ENCODE results near the gene FRMD4B. TPM values are rescaled to one million over a fixed set of nuclear protein-coding genes. Genes with fewer than 3 reads are reported as not detected.

FRMD4B gene
- total RNA-seq, 4 donors from 2014 or later: 15.5 to 36.7 (median 26.0) TPM

DNA sequence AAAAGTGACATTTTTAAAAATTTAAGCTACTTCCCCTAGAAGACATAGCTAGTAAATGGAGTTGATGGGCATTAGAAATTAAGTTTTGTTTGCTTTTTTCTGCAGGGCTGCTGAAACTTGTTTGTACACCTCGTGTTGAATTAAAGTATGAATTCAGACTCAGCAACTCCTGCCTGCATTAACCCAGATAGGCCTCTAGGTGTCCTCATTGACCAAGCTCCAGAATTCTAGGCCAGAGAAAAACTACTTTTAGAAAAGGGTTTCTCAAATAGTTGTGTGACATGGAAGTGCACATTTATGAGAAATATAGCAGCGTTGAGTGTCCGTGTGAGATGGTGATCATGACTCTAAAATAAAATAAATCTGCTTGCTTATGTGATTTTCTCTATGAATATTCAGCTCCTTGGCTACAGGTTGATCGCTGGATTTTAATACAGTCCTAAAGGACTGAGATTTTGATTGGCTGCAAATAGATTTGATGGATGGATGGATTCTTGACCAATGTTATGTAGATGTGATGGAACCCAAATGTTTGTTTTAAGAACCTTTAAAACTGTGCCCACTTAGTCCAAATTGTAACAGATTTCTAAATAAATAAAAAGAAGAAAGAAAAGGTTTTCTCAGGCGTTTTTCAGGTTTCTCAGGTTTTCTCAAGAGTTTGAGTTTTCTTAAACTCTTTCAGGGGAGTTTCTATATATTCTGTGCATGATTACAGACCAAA, 224.1 kb downstream of the FRMD4B start:
- DNase-seq: no peak
- in situ Hi-C loops (cut with MboI; ENCODE audit: low pct_ligation_motif_present in 1 of 4, low pct_unique_long_range_greater_than_20kb in 1 of 4, low sequenced_read_pairs in 3 of 4): loop anchor here (5.0 to 25.0 kb wide), 6 partner anchors 141 to 776 kb away; no protein-coding TSS in a partner anchor
- 37 to 39% methylated on average over 5 of the region's 5 CpGs for WGBS, 2 donors (ENCODE audit: low coverage in 1 of 2)

DNA sequence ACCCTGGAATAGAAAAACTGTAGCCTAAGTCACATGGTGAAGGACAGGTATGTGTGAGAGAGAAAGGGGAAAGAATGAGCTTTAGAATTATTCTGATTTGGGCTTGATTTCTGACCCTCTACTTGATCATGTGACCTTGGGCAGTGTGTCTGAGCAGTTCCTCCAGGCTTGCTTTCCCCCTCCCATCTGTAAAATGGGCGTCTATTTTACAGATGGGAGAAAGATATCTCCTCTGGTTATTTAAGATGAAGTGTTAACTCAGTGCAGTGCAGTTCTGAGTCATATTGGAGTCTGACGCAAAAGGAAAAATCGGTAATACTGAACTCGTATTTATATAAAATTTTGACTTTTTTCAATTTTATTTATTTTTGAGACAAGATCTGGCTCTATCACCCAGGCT, 225.4 kb downstream of the FRMD4B start:
- no peaks in the 10 kb centered on the region for H3K27me3 ChIP-seq
- intact Hi-C loops (cut with DNase I; ENCODE audit: low total_unique reads): loop anchor here (2.0 to 5.0 kb wide), 2 partner anchors 147 to 510 kb away; no protein-coding TSS in a partner anchor
- H3K4me3 ChIP-seq: no peak overlapping the region
- 59 to 67% methylated on average over 4 of the region's 4 CpGs for WGBS, 2 donors (ENCODE audit: low coverage in 1 of 2)
- TF ChIP-seq POLR2AphosphoS5 (IDR thresholded peaks at IDR 0.05) (no peak), EP300 (IDR thresholded peaks at IDR 0.05; ENCODE audit: low read depth) (no peak), CTCF (IDR thresholded peaks at IDR 0.05) (no peak), POLR2A (IDR thresholded peaks at IDR 0.05) (no peak)
- H3K36me3 ChIP-seq: no peaks in the 10 kb centered on the region
- no peak overlapping the region for H3K27ac ChIP-seq
- DNase-seq: no peak
- in situ Hi-C loops (cut with MboI; ENCODE audit: low pct_ligation_motif_present in 1 of 4, low pct_unique_long_range_greater_than_20kb in 1 of 4, low sequenced_read_pairs in 3 of 4): loop anchor here (5.0 to 25.0 kb wide), 6 partner anchors 142 to 777 kb away; no protein-coding TSS in a partner anchor
- no peaks in the 10 kb centered on the region for H3K9me3 ChIP-seq
- H3K4me1 ChIP-seq: no peaks in the 10 kb centered on the region

More for the DNA sequence above, 224.1 kb downstream of the FRMD4B start:
- Histone ChIP-seq H3K4me3 (no peak overlapping the region), H3K27me3 (no peaks in the 10 kb centered on the region), H3K36me3 (no peaks in the 10 kb centered on the region), H3K9me3 (no peaks in the 10 kb centered on the region), H3K27ac (no peak overlapping the region), H3K4me1 (no peaks in the 10 kb centered on the region)
- intact Hi-C loops (cut with DNase I; ENCODE audit: low total_unique reads): loop anchor here (2.0 to 5.0 kb wide), 2 partner anchors 146 to 509 kb away; no protein-coding TSS in a partner anchor
- TF ChIP-seq CTCF (IDR thresholded peaks at IDR 0.05): peak; percentile 91 to 96 (median 95)
- no peak for TF ChIP-seq EP300 (IDR thresholded peaks at IDR 0.05; ENCODE audit: low read depth)
- TF ChIP-seq POLR2A (IDR thresholded peaks at IDR 0.05): no peak

DNA sequence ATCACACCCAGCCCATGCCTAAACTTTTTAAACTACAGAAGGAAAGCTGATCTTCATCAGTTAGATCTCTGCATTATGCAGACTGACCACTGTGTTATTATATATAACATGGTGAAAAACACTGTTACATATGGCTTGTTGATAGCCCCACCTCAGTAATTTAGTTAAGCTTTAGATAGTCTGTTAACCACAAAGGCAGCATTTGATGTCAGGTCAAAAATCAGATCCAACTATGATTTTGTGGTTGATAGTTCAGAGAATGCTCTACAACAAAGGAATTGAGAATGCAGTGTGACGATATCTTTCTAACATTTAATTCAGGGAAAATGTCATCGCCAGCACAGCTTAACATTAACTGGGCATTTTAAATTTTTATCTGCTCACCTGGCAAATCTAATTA, 225.8 kb downstream of the FRMD4B start:
- Histone ChIP-seq H3K27me3 (no peaks in the 10 kb centered on the region), H3K4me1 (no peaks in the 10 kb centered on the region), H3K9me3 (no peaks in the 10 kb centered on the region), H3K27ac (no peak overlapping the region), H3K4me3 (no peak overlapping the region), H3K36me3 (no peaks in the 10 kb centered on the region)
- 66 to 90% methylated on average over 2 of the region's 2 CpGs for WGBS, 2 donors (ENCODE audit: low coverage in 1 of 2)
- intact Hi-C loops (cut with DNase I; ENCODE audit: low total_unique reads): loop anchor here (2.0 to 5.0 kb wide), 2 partner anchors 147 to 511 kb away; no protein-coding TSS in a partner anchor
- in situ Hi-C loops (cut with MboI; ENCODE audit: low pct_ligation_motif_present in 1 of 4, low pct_unique_long_range_greater_than_20kb in 1 of 4, low sequenced_read_pairs in 3 of 4): loop anchor here (5.0 to 25.0 kb wide), 6 partner anchors 142 to 777 kb away; no protein-coding TSS in a partner anchor
- TF ChIP-seq POLR2AphosphoS5 (IDR thresholded peaks at IDR 0.05): no peak
- no peak for TF ChIP-seq POLR2A (IDR thresholded peaks at IDR 0.05)
- TF ChIP-seq CTCF (IDR thresholded peaks at IDR 0.05): no peak
- TF ChIP-seq EP300 (IDR thresholded peaks at IDR 0.05; ENCODE audit: low read depth): no peak
- DNase-seq: no peak

GRCh38 chr3:69149586-69149985, 236.3 kb downstream of the FRMD4B start:
- no peaks in the 10 kb centered on the region for H3K9me3 ChIP-seq
- no peaks in the 10 kb centered on the region for H3K36me3 ChIP-seq
- H3K4me3 ChIP-seq: no peak overlapping the region
- 89 to 93% methylated on average over 3 of the region's 3 CpGs for WGBS, 2 donors (ENCODE audit: low coverage in 1 of 2)
- intact Hi-C loops (cut with DNase I; ENCODE audit: low total_unique reads): no loop called here
- TF ChIP-seq CTCF (IDR thresholded peaks at IDR 0.05) (no peak), POLR2AphosphoS5 (IDR thresholded peaks at IDR 0.05) (no peak)
- H3K27ac ChIP-seq: no peak overlapping the region
- DNase-seq: no peak
- no peaks in the 10 kb centered on the region for H3K4me1 ChIP-seq
- in situ Hi-C loops (cut with MboI; ENCODE audit: low pct_ligation_motif_present in 1 of 4, low pct_unique_long_range_greater_than_20kb in 1 of 4, low sequenced_read_pairs in 3 of 4): loop anchor here in 1 of 4 donors (25.0 kb wide), 1 partner anchor 788 kb away; no protein-coding TSS in a partner anchor
- H3K27me3 ChIP-seq: no peaks in the 10 kb centered on the region

Data from transverse colon (tissue), 4 donors.